Gastroesophageal sphincter (tissue), 4 donors: ENCODE data around the gene ZNF512B. TPM values are rescaled to one million over a fixed set of nuclear protein-coding genes. Genes with fewer than 3 reads are reported as not detected.

Source experiments
- ATAC-seq: fragments of 150-250 bp; one replicate; pipeline ENCODE4 v1.9.1; 2016; ENCODE audit warnings: mild to moderate bottlenecking, moderate library complexity
- H3K27ac ChIP-seq, 4 donors: fragments of 200-600 bp; sonication (generic) in 3 of 4; 1 replicate in 3 of 4; 2 replicates in 1 of 4; pipeline ENCODE4 v1.5.1; 2016 to 2019
- H3K27me3 ChIP-seq: fragments of 200-600 bp; sonication (generic); one replicate; pipeline ENCODE4 v1.5.1; 2019
- H3K36me3 ChIP-seq, 2 donors: fragments of 200-600 bp; sonication (generic); one replicate each; pipeline ENCODE4 v1.5.1; 2019; ENCODE audit warnings: control low read depth in 1 of 2
- H3K4me1 ChIP-seq, 3 donors: fragments of 200-600 bp; sonication (generic); 1 replicate in 2 of 3; 2 replicates in 1 of 3; pipeline ENCODE4 v1.5.1; 2016 to 2019; ENCODE audit warnings: control low read depth in 2 of 3
- H3K4me3 ChIP-seq, 2 donors: fragments of 200-600 bp; sonication (generic); one replicate each; pipeline ENCODE4 v1.5.1; 2019; ENCODE audit warnings: mild to moderate bottlenecking in 1 of 2, moderate library complexity in 1 of 2
- H3K9me3 ChIP-seq, 3 donors: fragments of 200-600 bp; sonication (generic); one replicate each; pipeline ENCODE4 v1.5.1; 2017 to 2019; ENCODE audit warnings: control low read depth in 2 of 3
- EP300 ChIP-seq: sonication (generic); formaldehyde crosslinking; IDR thresholded peaks from one replicate; pipeline ENCODE4 v1.6.1; 2017; ENCODE audit warnings: antibody characterized with exemption, mild to moderate bottlenecking
- POLR2A ChIP-seq, 2 donors: fragments of 450-650 bp; IDR thresholded peaks; one replicate each; pipeline ENCODE4 v1.6.1; 2017; ENCODE audit warnings: antibody characterized with exemption in 2 of 2, mild to moderate bottlenecking in 2 of 2, moderate library complexity in 1 of 2
- POLR2AphosphoS5 ChIP-seq: sonication (generic); formaldehyde crosslinking; IDR thresholded peaks from one replicate; pipeline ENCODE4 v1.6.1; 2017; ENCODE audit warnings: antibody characterized with exemption
- WGBS, 2 donors: methylation state at CpG; one replicate each; pipeline ENCODE4 v1.1.5; 2018; ENCODE audit warnings: low coverage in 1 of 2; 5-methylcytosine and 5-hydroxymethylcytosine counted together
- total RNA-seq, 4 donors: library from RNA; depleted of rRNA; stranded (reverse); fragments of >200 nt; gene quantifications; one replicate each; pipeline ENCODE4 v1.1.0, GENCODE V29; 2016
- TF ChIP-seq, protein P1 (sequence below), 4 experiments: fragments of 200-600 bp in 2 of 4; fragments of 450-650 bp in 2 of 4; sonication (generic) in 1 of 4; IDR thresholded peaks; one replicate each; pipeline ENCODE4 v1.5.1; 2017 to 2019; ENCODE audit warnings: antibody characterized with exemption in 4 of 4, mild to moderate bottlenecking in 2 of 4, moderate library complexity in 2 of 4

The ZNF512B gene
- total RNA-seq, 4 donors from 2014 or later = 9.0 to 13.8 (median 10.0) TPM

GRCh38 chr20:63966172-63966943 is 3.4 kb downstream of the ZNF512B start:
- ATAC-seq = no peak
- WGBS, 2 donors = 89% methylated on average over 3 of the region's 27 CpGs; no CpG with 5 or more reads in 1 of the 2 donors
- peaks cover 0 to 23% (median 17%) of the 10 kb centered on the region in 3 donors for H3K4me1 ChIP-seq

GRCh38 chr20:63964412-63964811 is 5.3 kb downstream of the ZNF512B start:
- Histone ChIP-seq H3K27me3 (no peaks in the 10 kb centered on the region), H3K4me1 (peaks cover 0 to 14% (median 11%) of the 10 kb centered on the region in 3 donors), H3K4me3 (no peak overlapping the region), H3K9me3 (no peaks in the 10 kb centered on the region), H3K27ac (no peak overlapping the region), H3K36me3 (peaks cover 0 to 73% of the 10 kb centered on the region in 2 donors)
- WGBS, 2 donors = no CpG with 5 or more reads among the region's 16 CpGs
- no peak for ATAC-seq
- TF ChIP-seq POLR2A (IDR thresholded peaks at IDR 0.05) = no peak
- TF ChIP-seq POLR2AphosphoS5 = no peak
- no peak for TF ChIP-seq EP300
- TF ChIP-seq, protein P1, sequence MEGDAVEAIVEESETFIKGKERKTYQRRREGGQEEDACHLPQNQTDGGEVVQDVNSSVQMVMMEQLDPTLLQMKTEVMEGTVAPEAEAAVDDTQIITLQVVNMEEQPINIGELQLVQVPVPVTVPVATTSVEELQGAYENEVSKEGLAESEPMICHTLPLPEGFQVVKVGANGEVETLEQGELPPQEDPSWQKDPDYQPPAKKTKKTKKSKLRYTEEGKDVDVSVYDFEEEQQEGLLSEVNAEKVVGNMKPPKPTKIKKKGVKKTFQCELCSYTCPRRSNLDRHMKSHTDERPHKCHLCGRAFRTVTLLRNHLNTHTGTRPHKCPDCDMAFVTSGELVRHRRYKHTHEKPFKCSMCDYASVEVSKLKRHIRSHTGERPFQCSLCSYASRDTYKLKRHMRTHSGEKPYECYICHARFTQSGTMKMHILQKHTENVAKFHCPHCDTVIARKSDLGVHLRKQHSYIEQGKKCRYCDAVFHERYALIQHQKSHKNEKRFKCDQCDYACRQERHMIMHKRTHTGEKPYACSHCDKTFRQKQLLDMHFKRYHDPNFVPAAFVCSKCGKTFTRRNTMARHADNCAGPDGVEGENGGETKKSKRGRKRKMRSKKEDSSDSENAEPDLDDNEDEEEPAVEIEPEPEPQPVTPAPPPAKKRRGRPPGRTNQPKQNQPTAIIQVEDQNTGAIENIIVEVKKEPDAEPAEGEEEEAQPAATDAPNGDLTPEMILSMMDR (IDR thresholded peaks at IDR 0.05) = no peak

More at GRCh38 chr20:63966172-63966943, 3.4 kb downstream of the ZNF512B start:
- Histone ChIP-seq H3K27me3 (no peaks in the 10 kb centered on the region), H3K27ac (no peak overlapping the region), H3K9me3 (no peaks in the 10 kb centered on the region), H3K4me3 (no peak overlapping the region), H3K36me3 (peaks cover 0 to 53% of the 10 kb centered on the region in 2 donors)
- TF ChIP-seq, protein P1 (IDR thresholded peaks at IDR 0.05) = no peak
- TF ChIP-seq POLR2AphosphoS5 (no peak), POLR2A (IDR thresholded peaks at IDR 0.05) (no peak), EP300 (no peak)

DNA sequence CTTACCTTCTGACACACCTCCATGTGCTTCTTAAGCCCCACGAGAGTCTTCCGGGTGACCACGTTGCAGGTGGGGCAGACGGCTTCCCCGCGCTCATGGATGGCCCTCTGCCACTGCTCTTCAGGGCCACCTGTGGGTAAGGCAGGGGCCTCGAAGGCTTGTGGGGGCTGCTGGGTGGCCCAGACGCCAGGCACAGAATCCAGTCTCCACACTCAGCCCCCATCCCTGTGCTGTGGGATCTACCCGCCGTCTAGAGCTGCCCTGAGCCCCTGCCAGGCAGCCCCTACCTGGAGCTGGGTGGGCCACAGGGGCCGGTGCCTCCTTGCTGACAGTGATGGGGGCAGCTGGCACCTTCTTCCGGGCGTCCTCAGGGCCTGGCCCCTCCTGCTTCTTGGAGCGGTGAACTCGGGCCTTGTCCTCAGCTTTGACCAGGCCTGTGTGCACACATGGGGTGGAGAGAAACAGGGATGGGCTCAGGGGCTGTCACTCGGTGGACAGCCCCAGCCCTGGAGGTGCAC is 5.9 kb downstream of the ZNF512B start:
- peaks cover 0 to 10% (median 8%) of the 10 kb centered on the region in 3 donors for H3K4me1 ChIP-seq
- H3K4me3 ChIP-seq = no peak overlapping the region
- WGBS, 2 donors = no CpG with 5 or more reads among the region's 16 CpGs
- H3K9me3 ChIP-seq = no peaks in the 10 kb centered on the region
- no peaks in the 10 kb centered on the region for H3K27me3 ChIP-seq
- ATAC-seq = no peak
- H3K36me3 ChIP-seq = peaks cover 0 to 78% of the 10 kb centered on the region in 2 donors
- no peak for TF ChIP-seq POLR2AphosphoS5
- TF ChIP-seq EP300 = no peak
- TF ChIP-seq, protein P1 (IDR thresholded peaks at IDR 0.05) = no peak
- no peak for TF ChIP-seq POLR2A (IDR thresholded peaks at IDR 0.05)
- no peak overlapping the region for H3K27ac ChIP-seq

DNA sequence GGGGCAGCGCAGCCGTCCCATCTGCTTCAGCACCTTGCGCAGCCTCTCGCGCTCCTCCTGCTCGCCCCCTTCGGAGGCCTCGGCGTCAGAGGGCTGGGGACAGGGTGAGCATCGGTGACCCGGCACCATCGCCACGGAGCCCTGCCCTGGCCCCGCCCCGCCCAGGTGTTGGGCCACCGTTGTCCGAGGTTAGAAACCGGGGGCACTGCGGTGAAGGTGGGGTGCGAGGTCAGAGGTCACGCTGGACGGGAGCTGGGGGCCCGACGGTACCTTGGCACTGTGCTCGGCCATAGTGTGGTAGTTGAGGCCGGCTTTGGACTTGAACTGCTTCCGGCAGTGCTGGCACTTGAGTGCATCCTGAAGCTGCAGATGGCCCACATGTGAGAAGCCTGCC is 6.4 kb downstream of the ZNF512B start:
- Histone ChIP-seq H3K9me3 (no peaks in the 10 kb centered on the region), H3K27me3 (no peaks in the 10 kb centered on the region), H3K27ac (no peak overlapping the region), H3K4me3 (no peak overlapping the region), H3K36me3 (peaks cover 0 to 83% of the 10 kb centered on the region in 2 donors), H3K4me1 (peaks cover 0 to 6% (median 3%) of the 10 kb centered on the region in 3 donors)
- TF ChIP-seq, protein P1 (IDR thresholded peaks at IDR 0.05) = no peak
- no peak for TF ChIP-seq POLR2A (IDR thresholded peaks at IDR 0.05)
- TF ChIP-seq POLR2AphosphoS5 = no peak
- no peak for TF ChIP-seq EP300
- WGBS, 2 donors = no CpG with 5 or more reads among the region's 27 CpGs
- no peak for ATAC-seq
